SW 1271 (cell line): ENCODE measurements around the gene ZPR1.
A peak's percentile ranks its signal among the peaks of the same experiment; 100 is the strongest.
"Not testable (repeated sequence)": the region's sequence is repeated elsewhere in the genome, so short reads cannot be mapped to it uniquely, and the experiment has no call there.

Experiments
- DNase-seq, 2 experiments: peaks; one replicate each; lab custom pipeline; 2025; lab: John Stamatoyannopoulos, UW

ZPR1 gene

DNA sequence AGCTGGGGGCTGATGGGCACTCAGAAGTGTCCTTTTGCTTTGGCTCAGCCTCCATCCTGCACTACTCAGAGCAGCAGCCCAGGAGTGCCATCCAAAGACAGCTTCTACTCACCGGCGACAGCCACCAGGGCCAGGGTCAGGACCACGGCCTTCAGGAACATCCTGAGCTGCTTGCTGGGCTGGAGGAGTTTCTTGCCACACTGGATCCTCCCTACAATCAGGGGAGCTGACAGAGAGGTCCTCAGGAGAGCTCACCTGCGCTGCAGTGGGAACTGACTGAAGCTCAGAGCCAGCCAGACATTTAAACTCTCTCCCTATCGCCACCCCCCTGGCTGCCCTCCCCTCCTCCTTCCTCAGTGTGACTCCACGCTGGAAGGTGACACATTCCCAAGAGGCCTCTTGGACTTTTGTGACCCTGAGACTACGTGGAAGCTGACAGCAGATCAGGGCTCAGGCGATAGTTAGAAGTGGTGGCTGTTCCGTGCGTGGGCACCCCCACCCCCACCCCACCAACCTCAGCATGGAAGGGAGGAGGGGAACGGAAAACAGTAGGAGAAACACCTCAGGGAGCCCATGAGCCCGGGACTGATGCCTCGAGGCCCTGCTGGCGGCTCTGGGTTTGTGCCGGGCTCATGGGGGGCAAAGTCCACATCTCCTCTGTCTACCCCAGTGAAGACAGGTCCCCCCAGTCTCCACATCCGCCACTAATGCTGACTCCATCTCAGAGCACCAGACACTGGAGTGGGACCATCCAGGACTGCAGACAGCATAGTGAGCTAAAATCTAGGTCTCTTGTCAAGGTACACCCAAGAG, 35.4 kb upstream of the ZPR1 start, which contains the start of gene APOA4:
Gene APOA4 (minus strand): TSS at position 274 of the 813 bp plus-strand sequence. CDS start 113 bp downstream, at position 161.
- no peak for DNase-seq

GRCh38 chr11:116822575-116822974, 34.8 kb upstream of the ZPR1 start:
- no peak for DNase-seq

DNA sequence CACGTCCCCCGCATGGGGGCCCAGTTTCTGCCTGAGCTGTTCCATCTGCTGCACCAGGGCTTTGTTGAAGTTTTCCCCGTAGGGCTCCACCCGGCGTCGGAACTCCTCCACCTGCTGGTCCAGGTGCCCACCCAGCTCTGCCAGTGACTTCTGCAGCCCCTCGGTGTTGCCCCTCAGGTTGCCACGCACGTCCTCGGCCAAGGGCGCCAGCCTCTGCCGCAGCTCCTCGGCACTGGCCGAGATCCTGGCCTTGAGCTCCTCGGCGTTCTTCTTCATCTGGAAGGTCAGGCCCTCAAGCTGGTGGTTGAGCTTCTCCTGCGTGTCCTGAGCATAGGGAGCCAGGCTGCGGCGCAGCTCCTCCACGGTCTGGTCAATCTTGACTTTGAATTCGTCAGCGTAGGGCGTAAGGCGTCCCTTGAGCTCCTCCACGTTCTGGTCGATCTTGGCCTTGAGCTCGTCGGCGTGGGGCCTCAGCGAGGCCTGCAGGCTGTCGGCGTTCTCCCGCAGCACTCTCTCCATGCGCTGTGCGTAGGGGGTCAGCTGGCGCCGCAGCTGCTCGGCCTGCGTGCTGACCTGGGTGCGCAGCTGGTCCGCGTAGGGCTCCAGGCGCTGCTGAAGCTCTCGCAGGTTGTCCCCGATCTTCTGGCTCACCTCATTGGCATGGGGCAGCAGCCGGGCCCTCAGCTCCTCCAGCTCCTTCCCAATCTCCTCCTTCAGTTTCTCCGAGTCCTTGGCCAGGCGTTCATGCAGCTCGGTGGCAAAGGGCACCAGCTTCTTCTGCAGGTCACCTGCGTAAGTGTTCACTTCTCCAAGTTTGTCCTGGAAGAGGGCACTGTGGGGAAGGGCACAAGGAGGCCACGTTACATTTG, 33.5 kb upstream of the ZPR1 start:
- DNase-seq, result no peak

DNA sequence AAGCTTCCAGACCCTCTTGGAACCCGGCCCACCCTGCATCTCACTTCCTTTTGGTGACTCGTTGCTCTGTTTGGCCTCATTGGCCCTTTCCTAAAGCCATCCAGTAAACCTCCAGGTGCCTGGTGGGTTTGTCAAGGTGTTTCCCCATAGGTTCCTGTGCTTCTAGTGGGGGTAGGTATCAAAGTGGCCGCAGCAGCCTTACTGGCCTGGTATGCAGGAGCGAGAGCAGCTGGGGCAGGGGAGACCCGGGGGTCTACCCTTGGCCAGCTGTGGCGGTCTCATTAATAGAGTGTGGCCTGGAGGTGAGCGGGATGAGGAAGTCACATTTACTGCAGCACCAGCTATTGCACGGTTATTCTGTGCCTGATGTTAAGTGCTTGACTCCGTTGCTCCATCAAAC, 31.2 kb upstream of the ZPR1 start:
- no peak for DNase-seq

DNA sequence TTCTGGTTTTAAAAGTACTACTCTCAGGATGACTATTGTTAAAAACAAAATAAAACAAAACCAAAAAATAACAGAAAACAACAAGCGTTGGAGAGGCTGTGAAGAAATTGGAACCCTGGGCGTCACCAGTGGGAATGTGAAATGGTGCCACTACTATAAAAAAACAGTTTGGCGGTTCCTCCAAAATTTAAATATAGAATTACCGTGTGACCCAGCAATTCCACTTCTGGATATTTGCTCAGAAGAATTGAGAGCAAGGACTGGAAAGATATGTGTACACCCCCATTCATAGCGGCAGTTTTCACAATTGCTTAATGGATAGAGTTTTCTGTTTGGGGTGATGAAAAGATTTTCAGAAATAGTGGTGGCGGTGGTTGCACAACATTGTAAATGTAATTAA, 26.7 kb upstream of the ZPR1 start:
- DNase-seq, result no peak

- no peak for DNase-seq
Observed at GRCh38 chr11:116813781-116814471, 26.1 kb upstream of the ZPR1 start.

- DNase-seq, result no peak
Observed at GRCh38 chr11:116813170-116813569, 25.3 kb upstream of the ZPR1 start.

GRCh38 chr11:116812109-116812508, 24.3 kb upstream of the ZPR1 start:
- DNase-seq, result no peak

GRCh38 chr11:116811194-116811593, 23.4 kb upstream of the ZPR1 start:
- no peak for DNase-seq

DNA sequence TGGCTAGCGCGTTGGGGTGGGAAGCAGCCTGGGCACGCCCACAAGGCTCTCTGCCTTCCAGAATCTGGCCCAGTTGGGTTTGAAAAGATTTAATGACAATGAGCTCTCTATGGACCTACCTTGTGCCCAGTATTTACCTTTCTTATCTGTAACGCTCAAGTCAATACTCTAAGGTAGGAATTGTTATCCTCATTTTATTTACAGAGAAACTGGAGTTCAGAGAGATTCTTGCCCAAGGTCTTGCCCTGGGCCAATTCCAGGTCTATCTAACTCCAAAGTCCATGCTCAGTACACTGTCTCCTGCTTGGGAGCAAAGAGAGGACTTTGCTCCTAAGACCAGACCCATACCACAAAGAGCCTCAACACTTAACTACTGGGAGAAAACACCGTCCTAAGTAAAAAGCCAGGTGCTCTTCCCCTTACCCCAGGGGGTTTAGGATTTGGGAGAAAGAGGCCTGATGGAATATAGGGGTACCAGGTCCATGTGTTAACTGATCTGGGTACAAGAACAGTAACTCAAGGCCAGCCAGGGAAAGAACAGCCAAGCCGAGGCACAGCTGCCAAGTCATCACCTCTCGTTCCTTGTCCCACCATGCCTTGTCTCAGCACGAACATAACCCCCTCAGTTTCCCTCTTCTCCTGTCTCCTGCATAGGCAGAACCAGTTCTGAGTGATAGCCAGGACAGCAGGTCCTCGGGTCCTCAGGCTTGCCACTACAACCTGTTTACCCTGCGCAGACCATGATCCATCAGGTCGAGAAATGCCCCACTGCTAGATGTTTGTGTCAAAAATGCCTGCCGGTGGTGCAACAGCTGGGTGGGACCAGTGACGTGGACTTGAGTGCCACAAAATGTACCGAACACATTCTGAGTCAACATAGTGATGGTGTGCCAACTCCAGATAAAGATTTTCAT, 20.7 kb upstream of the ZPR1 start:
- DNase-seq, result no peak

- no peak for DNase-seq
Observed at GRCh38 chr11:116807601-116808261, 19.9 kb upstream of the ZPR1 start.

DNA sequence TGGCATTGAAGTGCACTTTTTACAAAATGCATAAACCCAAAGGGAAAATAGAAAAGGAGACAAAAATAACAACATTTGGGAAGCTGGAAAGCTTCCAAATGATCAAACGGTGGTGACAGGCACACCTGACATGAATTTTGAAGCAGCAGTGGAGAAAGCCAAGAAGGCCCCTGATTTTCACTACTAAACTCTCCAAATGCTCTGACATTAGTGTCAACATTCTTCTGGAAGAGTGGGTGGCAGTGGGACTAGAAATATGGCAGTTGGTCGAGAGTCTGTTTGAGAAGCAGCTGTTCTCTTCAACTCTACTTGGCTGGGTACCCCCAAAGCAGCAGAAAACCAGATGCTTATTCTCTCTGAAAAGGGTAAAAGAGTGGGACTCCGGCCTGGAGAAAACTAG, 16.2 kb upstream of the ZPR1 start:
- no peak for DNase-seq

- not testable (repeated sequence) for DNase-seq
Observed at GRCh38 chr11:116801662-116802061, 13.8 kb upstream of the ZPR1 start.

DNA sequence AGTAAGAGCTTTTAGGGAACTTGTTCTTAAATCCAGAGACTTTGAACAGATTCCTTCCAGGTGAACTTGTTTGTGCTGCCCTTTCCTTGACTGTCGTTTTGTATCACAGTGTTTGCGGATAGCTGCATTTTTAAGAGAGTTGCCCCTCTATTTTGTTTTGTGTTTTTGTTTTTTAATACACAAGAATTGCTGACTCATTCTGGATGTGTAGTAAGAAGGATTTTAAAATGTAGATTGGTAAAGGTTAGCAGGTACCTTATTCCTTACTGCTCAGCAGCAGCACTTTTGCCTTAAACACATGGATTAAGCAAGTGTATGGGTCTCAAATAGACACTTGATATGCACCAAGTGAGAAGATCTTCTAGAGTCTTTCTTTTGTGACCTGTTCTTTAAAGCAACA, 12.8 kb upstream of the ZPR1 start:
- no peak for DNase-seq

GRCh38 chr11:116798368-116798767, 10.5 kb upstream of the ZPR1 start:
- no peak for DNase-seq

GRCh38 chr11:116797816-116798215, 10.0 kb upstream of the ZPR1 start:
- DNase-seq, result no peak

DNA sequence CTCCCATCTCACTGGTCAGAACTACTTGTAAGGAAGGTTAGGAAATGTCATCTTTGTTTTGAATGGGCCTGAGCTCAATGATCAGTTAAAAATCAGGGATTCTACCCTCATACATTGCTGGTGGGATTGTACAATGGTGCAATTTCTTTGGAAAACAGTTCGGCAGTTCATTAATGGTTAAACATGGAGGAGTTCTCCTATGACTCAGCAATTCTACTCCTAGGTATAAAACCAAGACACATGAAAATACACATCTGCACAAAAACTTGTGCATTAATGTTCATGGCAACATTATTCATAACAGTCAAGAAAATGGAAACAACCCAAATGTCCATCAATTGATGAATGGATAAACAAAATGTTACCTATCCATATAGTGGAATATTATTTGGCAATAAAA, 8.7 kb upstream of the ZPR1 start:
- no peak for DNase-seq

DNA sequence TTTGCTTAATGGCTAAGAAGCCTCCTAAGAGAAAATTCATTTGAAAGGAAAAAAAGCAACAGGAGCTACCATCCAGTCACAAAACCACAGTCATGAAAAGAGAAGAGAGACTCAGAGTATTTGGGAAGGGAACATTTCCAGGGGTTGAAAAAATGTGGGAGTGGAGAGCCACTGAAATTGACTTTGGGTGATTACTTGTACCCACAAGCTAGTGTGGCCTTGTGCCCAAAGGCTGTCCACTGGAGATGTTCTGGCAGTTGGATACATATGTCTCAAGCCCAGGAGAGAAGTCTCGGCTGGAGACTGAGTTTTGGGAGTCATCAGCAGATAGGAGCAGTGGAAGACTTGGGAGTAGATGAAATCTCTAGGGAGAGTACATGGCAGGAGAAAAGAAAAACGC, 7.0 kb upstream of the ZPR1 start:
- no peak for DNase-seq

GRCh38 chr11:116793772-116794097, 5.9 kb upstream of the ZPR1 start:
- DNase-seq, result peak in 1 of 2 experiments; percentile 25

DNA sequence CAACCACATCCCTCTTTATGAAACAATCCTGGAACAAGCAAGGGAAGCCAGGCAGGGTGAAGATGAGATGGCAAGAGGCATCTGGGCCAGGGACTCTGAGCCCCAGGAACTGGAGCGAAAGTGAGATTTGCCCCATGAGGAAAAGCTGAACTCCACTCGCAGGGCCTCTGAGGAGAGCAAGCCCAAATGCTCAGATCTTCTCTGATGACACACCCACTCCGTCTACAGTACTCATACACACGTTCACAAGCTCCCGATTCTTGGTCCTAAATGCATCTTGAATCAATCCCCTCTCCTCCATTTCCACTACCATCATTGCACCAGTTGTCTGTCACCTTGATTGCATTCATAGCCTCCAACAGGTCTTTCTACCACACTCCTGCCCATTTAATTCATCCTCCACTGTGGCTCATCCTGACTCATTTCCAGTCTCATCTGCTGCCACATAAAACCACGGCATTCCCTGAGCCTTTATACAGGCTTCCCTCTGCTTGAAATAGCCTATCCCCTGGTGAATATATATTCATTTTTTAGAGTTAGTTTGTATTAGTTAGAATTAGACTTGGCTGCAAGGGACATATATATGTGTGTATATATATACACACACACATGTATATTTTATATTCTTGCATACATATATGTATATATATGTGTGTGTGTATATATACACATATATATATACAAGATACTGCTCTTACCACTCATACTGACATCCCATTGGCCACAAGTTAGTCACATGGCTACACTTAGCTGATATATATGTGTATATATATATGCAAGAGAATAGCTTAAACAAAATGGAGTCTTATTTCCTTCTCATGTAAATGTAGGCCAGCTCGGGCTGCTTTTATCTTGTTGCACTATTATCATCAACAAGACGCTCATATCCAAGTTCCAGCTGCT, 5.3 kb upstream of the ZPR1 start:
- peak in 1 of 2 experiments; percentile 14 for DNase-seq
